Mesodermal cell (in vitro differentiated cells): ENCODE data around the gene FUZ. TPM values are rescaled to one million over a fixed set of nuclear protein-coding genes. Genes with fewer than 3 reads are reported as not detected.

Experiments used
- H3K27ac ChIP-seq: 2 replicates; pipeline ENCODE4 v1.7.0; 2013; ENCODE audit warnings: mild to moderate bottlenecking, low read depth, low read length, moderate library complexity; ENCODE audit not compliant: severe bottlenecking
- H3K36me3 ChIP-seq: 2 replicates; pipeline ENCODE4 v1.7.1; 2013; ENCODE audit warnings: mild to moderate bottlenecking, low read length, moderate library complexity; ENCODE audit not compliant: control insufficient read depth, insufficient read depth
- H3K4me1 ChIP-seq: one replicate; pipeline ENCODE4 v1.7.1; 2013; ENCODE audit warnings: mild to moderate bottlenecking, low read length; ENCODE audit not compliant: insufficient read depth, control insufficient read depth, poor library complexity, severe bottlenecking
- H3K4me3 ChIP-seq: 2 replicates; pipeline ENCODE4 v1.7.0; 2013; ENCODE audit warnings: low read length, control low read depth, mild to moderate bottlenecking; ENCODE audit not compliant: insufficient read depth, poor library complexity, severe bottlenecking; ENCODE audit errors: extremely low read depth
- H3K9me3 ChIP-seq: 2 replicates; pipeline ENCODE4 v1.7.1; 2013; ENCODE audit warnings: mild to moderate bottlenecking, low read length, moderate library complexity; ENCODE audit not compliant: control insufficient read depth
- WGBS, 2 experiments: methylation state at CpG; one replicate each; pipeline ENCODE4 v1.1.5; 2013; ENCODE audit warnings: missing lambda C conversion rate in 2 of 2; ENCODE audit not compliant: insufficient coverage in 2 of 2; 5-methylcytosine and 5-hydroxymethylcytosine counted together
- polyA plus RNA-seq, 2 experiments: library from polyadenylated mRNA; stranded (reverse); fragments of 50-300 nt; gene quantifications; one replicate each; pipeline ENCODE4 v1.2.3, GENCODE V29; 2013

FUZ gene, protein sequence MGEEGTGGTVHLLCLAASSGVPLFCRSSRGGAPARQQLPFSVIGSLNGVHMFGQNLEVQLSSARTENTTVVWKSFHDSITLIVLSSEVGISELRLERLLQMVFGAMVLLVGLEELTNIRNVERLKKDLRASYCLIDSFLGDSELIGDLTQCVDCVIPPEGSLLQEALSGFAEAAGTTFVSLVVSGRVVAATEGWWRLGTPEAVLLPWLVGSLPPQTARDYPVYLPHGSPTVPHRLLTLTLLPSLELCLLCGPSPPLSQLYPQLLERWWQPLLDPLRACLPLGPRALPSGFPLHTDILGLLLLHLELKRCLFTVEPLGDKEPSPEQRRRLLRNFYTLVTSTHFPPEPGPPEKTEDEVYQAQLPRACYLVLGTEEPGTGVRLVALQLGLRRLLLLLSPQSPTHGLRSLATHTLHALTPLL
- 19.3 TPM for polyA plus RNA-seq (2013, experiment 1 of 2)
- 20.1 TPM for polyA plus RNA-seq (2013, experiment 2 of 2)

DNA sequence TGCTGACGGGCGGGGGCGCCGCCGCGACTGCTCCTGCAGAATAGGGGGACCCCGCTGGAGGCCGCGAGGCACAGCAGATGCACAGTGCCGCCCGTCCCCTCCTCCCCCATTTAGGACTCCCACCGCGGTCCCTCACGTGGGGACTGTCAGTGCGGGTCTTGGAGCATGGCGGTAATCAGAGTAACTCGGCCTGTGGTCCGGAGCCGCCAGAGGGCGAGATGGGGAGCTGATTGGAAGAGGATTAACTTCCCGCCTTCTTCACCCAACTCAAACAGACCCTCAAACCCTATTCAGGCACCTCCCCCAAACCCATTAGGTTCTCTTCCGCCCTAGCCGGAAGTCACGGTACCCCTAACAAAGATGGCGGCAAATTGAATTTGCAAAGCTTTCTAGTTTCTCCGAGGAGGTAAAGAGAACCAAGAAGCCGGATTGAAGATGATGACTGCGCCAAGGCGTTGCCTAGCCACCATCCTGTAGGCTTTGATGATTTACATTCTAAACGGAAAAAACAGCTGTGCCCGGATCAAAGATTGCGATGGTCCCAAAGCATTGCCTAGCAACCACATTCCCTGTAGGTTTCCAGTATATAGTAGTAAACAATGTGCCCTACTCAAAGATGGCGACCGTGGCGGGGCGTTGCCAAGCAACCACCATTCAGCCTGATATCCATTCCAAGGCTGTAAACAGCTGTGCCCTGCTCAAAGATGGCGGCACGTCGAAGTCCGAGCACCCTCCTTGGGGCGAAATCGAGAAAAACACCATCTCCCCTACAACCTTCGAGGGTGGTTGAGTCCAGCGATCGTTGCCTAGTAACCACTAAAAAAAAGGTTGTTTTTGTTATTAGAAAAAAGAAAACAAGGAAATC is at the start of gene FUZ:
TSS of gene FUZ (minus strand) at position 296 of the 865 bp plus-strand sequence. CDS start at position 110, 186 bp downstream.
- peak within 1 kb of the TSS; percentile 50 for H3K4me3 ChIP-seq
- H3K36me3 ChIP-seq, result peaks cover under 1% of the 10 kb centered on the region
- WGBS, 2 experiments, result 0% methylated on average over 21 to 25 of the region's 45 CpGs
- peak within 1 kb of the TSS; percentile 97 for H3K27ac ChIP-seq
- no peaks in the 10 kb centered on the region for H3K9me3 ChIP-seq
- no peaks in the 10 kb centered on the region for H3K4me1 ChIP-seq

DNA sequence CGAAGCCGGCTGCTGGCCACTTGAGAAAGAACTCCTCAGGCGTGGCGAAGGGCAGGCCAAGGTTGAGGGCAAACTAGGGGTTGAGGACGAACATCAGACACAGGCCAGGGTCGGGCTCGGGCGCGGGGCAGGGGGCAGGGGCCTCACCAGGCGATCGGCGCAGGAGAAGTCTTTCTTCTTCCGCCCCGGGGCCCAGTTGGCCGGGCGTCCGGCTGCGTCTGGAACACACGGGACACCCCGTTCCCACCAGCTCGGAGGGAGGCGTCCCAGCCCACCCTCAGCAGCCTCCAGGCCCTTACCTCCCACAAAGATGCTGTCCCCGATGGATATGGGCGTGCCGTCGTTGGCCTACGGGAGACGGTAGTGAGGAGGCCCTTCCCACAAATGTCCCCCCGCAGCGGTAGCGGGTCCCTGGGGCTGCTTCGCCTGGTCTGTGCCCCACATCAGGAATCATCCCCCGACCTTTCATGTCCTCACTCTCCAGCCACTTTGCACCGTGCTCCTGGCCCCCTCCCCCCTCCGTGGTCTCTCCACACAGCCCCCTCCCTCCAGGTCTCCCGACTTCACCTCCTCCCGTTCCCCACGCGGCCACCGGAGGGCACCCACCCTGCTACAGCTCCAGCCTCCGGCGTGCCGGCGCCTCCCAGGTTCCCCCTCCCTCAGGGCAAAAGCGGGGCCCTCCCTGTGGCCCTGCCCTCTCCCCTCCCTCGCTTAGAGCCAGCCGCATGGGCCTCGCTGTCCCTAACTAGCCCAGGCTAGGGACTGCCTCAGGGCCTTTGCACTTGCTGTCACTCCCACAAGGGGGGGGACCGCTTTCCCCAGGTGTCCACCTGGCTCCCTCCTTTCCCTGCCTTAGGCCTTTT is 49.5 kb upstream of the FUZ start:
- Histone ChIP-seq H3K9me3 (no peaks in the 10 kb centered on the region), H3K27ac (no peak overlapping the region), H3K4me3 (no peak overlapping the region), H3K4me1 (peaks cover 9% of the 10 kb centered on the region), H3K36me3 (peaks cover 63% of the 10 kb centered on the region)
- 88 to 91% methylated on average over 37 to 47 of the region's 49 CpGs for WGBS, 2 experiments

DNA sequence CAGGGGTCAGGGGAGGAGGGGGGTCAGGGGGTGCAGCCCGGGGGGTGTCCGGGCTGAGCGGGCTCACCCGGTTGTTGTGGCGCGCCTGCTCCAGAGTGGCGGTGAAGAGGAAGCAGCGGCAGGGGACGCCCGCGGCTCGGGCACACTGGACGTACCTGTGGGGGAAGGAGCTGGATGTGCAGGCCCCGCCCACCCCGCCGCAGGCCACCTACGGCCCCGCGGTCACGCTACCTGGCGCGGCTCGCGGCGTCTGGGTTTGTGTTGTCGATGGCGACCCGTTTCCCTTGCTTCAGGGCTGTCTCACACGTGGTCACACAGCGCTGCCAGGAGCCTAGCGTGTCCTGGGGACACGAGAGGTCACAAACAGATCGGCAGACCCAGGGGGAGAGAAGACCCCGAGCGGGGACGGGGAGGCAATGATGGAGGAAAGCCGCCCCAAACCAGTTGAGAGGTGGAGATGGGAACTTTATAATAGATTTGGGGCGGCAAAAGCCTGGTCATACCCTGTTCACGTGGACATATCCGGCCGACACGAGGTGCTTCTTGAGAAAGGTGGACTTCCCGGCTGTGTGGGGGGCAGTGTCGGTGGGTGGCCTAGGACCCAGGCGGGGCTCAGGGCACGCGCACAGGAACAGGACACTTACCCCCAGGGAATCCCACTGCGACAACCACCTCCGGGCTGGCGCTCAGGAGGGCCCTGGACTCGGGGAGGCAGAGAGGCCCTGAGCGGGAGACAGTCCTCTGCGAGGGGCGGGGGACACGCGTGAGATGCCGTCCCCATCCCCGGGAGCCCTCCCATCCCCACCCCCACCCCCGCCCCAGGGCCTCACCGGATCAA is 48.7 kb upstream of the FUZ start:
- no peak overlapping the region for H3K27ac ChIP-seq
- 96 to 97% methylated on average over 25 to 46 of the region's 60 CpGs for WGBS, 2 experiments
- H3K9me3 ChIP-seq, result no peaks in the 10 kb centered on the region
- no peak overlapping the region for H3K4me3 ChIP-seq
- peaks cover 71% of the 10 kb centered on the region for H3K36me3 ChIP-seq
- H3K4me1 ChIP-seq, result peaks cover 9% of the 10 kb centered on the region

DNA sequence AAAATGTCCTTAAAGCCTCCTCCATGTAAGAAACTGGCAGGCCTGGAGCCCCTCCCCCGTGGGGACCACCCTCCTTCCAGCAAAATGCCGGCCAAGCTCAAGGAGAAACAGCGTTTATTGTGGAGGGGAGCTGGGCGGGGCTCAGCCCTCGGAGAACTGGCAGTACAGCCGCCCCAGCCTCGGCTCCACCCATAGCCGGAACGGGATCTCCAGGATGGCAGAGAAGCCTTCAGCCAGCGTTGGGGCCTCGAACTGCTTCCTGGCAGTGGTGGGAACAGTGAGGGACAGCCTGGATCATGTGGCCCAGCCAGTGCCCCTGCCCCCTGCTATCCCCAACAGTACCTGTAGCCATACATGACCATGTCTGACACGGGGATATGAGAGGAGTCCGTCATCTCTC is 48.0 kb upstream of the FUZ start:
- 71 to 78% methylated on average over 9 to 12 of the region's 13 CpGs for WGBS, 2 experiments
- Histone ChIP-seq H3K4me1 (peaks cover 4% of the 10 kb centered on the region), H3K36me3 (peaks cover 77% of the 10 kb centered on the region), H3K4me3 (no peak overlapping the region), H3K9me3 (no peaks in the 10 kb centered on the region), H3K27ac (peak overlapping the region; percentile 3)

DNA sequence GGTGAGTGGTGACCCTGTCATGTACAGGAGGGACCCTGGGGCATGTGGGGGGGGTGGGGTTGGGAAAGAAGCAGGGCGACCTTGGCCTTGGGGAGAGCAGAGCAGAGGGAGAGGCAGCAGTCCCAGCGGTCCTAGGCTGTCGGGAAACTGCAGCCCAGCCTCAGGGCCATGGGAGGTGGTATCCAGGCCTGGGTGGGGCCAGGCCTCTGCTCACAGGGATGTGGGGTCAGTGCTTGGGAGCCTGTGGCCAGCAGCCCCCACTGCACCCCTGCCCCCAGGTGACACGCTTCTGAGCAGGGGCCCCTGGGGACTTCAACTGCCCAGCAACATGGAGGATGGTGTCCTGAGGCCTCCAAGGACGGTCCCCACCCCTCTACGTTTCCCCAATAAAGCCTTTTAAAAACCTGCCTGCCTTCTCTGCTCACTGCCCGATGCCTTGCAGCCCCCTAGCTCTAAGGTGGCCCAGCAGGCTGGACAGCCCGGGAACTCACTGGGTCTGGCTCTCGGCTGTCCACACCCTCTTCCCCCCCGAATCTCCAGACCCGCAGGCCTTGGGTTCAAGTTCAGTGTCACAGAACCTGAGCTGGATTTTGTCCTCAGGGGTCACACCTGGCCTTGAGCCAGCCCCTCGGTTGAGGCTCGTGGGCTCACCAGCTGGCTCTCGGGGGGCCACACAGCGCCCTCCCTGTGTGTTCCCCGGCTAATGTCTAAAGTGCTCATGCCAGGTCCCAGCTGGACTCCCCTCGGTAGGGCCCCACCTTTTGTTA is 47.4 kb upstream of the FUZ start:
- Histone ChIP-seq H3K4me1 (no peaks in the 10 kb centered on the region), H3K36me3 (peaks cover 81% of the 10 kb centered on the region), H3K27ac (peak overlapping the region; percentile 3), H3K4me3 (no peak overlapping the region), H3K9me3 (no peaks in the 10 kb centered on the region)
- 92 to 93% methylated on average over 12 to 17 of the region's 17 CpGs for WGBS, 2 experiments

DNA sequence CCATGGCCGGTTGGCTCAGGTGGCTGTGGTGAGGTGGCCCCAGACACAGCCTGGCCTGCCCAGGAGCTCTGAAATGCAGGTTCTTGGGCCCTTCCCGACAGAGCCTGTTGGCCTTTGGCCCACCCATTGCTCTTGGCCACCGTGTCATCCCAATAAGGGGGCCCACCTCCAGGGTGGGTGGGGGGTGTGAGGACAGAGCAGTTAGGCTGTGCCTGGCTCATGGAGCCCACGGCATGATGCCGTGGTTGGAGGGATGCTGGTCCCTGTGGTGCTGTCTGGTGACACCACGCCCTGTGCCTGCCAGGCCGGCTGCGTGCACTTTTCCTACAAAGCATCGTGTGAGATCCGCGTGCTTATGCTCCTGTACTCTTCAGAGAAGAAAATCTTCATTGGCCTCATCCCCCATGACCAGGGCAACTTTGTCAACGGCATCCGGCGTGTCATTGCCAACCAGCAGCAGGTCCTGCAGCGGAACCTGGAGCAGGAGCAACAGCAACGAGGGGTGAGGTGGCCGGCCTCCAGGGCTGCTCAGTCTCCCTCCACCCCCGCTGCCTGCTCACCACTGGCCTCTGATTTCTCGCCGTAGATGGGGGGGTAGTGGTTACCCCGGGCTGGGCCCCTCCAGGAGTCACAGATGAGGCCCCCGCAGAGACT is 46.7 kb upstream of the FUZ start:
- WGBS, 2 experiments, result 92 to 97% methylated on average over 12 to 14 of the region's 22 CpGs
- H3K4me3 ChIP-seq, result no peak overlapping the region
- no peaks in the 10 kb centered on the region for H3K9me3 ChIP-seq
- H3K4me1 ChIP-seq, result no peaks in the 10 kb centered on the region
- H3K27ac ChIP-seq, result no peak overlapping the region
- peaks cover 81% of the 10 kb centered on the region for H3K36me3 ChIP-seq

DNA sequence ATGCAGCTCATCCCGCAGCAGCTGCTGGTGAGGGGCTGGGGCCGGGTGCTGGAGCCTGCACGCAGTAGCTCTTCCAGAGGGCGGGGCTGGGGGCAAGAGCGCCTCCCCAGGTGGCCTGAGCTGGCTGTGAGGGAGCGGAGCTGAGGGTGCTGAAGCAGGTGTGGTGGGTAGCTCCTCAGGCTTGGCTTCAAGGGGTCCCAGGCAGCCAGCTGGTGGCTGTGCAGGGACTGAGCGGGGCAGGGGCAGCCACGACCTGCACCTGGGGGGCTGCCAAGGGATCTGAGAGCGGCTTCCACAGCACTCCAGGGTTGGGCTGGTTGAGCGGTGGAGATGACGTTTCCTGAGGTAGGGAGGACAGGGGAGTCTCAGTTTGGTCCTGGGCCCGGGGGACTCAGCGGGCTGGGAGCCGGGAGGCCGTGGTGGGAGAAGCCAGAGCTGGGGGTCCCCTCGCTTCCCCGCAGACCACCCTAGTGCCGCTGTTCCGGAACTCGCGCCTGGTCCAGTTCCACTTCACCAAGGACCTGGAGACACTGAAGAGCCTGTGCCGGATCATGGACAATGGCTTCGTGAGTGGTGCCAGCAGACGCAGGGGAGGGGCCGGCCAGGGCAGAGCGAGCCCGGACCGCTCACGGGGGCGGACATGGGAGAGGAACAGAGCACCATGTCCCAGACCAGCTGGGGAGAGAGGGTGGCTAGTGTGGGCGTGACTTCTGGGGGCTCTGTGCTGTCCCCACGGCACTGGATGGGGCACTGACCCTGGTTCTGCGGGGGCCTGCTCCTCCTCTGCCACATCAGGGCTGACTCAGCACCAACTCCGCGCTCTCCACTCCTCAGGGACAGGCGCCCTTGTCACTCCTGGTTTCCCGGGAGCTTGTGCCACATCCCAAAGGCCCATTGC is 45.2 kb upstream of the FUZ start:
- Histone ChIP-seq H3K36me3 (peaks cover 76% of the 10 kb centered on the region), H3K4me3 (no peak overlapping the region), H3K9me3 (no peaks in the 10 kb centered on the region), H3K4me1 (peaks cover under 1% of the 10 kb centered on the region), H3K27ac (peak overlapping the region; percentile 59)
- WGBS, 2 experiments, result 93 to 94% methylated on average over 25 to 34 of the region's 37 CpGs

DNA sequence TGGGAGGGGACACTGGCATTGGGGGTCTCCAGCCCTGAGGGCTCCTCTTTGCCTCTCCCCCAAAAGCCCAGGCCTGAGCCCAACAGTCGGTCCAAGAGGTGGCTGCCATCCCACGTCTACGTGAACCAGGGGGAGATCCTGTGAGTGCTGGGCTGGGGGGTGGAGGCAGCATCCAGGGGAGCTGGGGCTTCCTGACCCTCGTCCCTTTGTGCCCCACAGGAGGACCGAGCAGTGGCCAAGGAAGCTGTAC is 44.7 kb upstream of the FUZ start:
- Histone ChIP-seq H3K9me3 (no peaks in the 10 kb centered on the region), H3K36me3 (peaks cover 72% of the 10 kb centered on the region), H3K4me3 (no peak overlapping the region), H3K4me1 (peaks cover 7% of the 10 kb centered on the region), H3K27ac (no peak overlapping the region)
- WGBS, 2 experiments, result 96% methylated on average over 5 of the region's 5 CpGs; no CpG with 5 or more reads in 1 of the 2 experiments
